GM12872 (cell line): ENCODE data around the gene BPNT1.

ENCODE experiments used
- TF ChIP-seq, protein P1 (sequence below): IDR thresholded peaks from 3 replicates; pipeline ENCODE4 v1.5.1; 2011; ENCODE audit warnings: low read depth, mild to moderate bottlenecking, low read length, moderate library complexity; ENCODE audit not compliant: insufficient read depth

The BPNT1 gene

DNA sequence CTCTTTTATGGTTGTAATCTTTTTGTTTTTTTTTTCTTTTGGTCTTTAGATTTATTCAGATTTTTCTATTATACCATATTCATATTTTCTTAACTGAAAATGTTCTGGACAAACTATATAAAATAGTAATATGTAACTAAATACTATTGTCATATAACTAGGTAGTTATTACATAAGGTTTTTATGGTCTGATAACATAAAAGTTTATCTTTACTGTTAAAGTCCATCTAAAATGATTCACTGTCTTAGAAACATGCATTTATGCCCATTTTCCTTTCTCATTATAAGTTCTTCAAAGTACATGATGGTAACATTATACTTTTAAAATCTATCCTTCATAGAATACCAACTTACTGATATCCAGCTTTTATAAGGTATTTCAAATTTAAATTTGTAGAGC is 33.5 kb upstream of the BPNT1 start:
- TF ChIP-seq, protein P1, sequence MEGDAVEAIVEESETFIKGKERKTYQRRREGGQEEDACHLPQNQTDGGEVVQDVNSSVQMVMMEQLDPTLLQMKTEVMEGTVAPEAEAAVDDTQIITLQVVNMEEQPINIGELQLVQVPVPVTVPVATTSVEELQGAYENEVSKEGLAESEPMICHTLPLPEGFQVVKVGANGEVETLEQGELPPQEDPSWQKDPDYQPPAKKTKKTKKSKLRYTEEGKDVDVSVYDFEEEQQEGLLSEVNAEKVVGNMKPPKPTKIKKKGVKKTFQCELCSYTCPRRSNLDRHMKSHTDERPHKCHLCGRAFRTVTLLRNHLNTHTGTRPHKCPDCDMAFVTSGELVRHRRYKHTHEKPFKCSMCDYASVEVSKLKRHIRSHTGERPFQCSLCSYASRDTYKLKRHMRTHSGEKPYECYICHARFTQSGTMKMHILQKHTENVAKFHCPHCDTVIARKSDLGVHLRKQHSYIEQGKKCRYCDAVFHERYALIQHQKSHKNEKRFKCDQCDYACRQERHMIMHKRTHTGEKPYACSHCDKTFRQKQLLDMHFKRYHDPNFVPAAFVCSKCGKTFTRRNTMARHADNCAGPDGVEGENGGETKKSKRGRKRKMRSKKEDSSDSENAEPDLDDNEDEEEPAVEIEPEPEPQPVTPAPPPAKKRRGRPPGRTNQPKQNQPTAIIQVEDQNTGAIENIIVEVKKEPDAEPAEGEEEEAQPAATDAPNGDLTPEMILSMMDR = no peak

DNA sequence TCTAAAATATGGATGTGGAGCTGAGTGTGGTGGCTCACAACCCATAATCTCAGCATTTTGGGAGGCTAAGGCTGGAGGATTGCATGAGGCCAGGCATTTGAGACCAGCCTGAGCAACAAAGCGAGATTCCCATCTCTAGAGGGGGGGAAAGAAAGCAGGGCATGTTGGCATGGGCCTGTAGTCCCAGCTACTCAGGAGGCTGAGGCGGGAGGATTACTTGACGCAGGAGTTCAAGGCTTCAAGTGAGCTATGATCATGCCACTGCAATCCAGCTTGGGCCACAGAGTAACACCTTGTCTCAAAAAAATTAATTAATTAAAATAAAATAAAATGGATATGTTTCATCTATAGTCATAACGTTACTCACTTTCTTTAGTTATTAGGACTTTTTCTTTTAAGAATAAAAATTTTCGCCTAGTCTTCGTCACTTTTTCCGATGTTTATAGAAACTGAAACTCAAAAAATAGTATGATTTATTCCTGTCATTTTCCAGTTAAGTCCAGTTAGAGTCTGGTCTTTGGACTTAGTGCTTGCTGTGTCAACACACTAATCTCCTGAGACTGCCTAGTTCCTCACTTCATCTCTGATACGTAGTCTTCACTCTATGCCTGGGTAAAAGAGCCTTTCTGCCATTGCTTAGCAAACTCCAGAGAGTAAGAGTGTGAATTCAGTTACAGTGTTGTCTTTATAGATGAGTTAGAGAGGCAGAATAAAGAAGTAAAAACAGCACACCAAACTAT is 32.4 kb upstream of the BPNT1 start:
- TF ChIP-seq, protein P1 = no peak

DNA sequence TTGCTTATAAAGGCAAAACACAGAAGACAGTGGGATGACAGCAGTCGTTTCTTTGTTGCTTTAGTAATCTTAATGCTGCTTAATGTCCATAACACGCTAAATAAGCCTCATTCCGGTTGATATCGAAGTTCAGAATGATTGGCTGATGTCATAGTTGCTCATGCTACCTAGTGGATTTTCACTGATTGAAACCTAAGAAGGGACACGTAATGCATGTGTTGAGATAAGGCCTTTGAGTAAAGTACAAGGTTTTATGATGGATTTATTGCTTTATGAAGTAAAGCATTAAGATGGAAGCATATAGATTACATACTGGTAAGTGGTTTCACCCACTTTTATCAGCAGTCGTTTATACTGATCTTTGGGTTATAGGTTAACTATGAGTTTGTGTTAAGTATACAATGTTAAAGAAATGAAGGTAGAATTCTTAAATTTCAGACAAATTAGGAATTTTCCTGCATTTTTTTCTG is 29.5 kb upstream of the BPNT1 start:
- TF ChIP-seq, protein P1 = no peak

DNA sequence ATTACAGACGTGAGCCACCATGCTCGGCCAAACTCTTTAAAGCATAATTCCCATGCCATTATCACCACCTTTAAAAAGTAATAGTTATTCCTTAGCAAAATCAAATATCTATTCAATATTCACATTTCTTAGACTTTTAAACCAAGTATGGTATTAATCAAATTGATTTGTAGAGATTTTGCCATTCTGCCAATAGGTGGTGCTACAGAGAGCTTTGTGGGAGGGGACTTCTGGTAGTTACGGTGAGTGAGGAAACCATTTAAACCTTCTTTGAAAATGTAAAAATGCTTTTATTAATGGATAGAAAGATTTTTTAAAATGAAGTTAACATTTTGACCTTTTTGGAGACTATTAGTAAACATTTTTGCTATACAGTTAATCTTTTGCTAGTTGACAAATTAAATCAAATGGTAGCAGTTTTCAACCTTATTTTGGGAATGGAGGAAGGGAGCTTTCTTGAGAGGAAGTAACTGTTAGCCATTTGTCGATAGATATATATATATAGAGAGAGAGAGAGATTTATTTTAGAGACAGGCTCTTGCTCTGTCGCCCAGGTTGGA is 23.6 kb upstream of the BPNT1 start:
- TF ChIP-seq, protein P1 = peak; percentile 42; the same call in 2 of the 3 replicates

DNA sequence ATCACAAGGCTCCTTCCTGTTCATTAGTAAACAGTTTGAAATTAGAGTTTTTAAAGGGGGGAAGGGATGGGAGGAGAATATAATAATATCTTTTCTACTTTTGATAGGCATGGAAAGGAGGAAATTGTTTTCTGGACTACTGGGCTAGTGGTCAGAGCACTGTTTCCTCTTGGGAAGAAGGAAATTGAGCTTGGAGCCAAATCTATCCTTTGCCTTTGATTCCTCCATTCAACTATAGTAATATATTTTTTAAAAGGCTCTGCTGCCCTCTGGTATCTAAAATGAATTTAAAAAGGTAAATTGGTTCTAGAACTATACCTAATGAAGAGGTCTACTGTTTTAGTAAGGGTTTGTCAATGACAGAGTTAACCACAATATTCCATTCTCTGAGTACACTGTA is 10.2 kb upstream of the BPNT1 start:
- TF ChIP-seq, protein P1 = no peak

GRCh38 chr1:220094016-220094911 is 4.7 kb upstream of the BPNT1 start, which contains the start of gene IARS2:
Gene IARS2, plus strand, starts transcription at chr1:220094132. Its CDS starts 85 bp downstream, at chr1:220094217.
- TF ChIP-seq, protein P1 = no peak
